Testis (tissue), 2 donors: ENCODE measurements around the gene MUC3A.

Source experiments
- CTCF ChIP-seq, 3 experiments: fragments of 450-650 bp in 2 of 3; fragments of 200-600 bp in 1 of 3; sonication (generic) in 1 of 3; IDR thresholded peaks; one replicate each; pipeline ENCODE4 v1.5.1; 2016 to 2019; ENCODE audit warnings: antibody characterized with exemption in 3 of 3, mild to moderate bottlenecking in 2 of 3, moderate library complexity in 1 of 3
- POLR2A ChIP-seq: fragments of 450-650 bp; IDR thresholded peaks from one replicate; pipeline ENCODE4 v1.6.1; 2017; ENCODE audit warnings: antibody characterized with exemption, mild to moderate bottlenecking, moderate library complexity

GRCh38 chr7:100966542-100967291, 17.4 kb downstream of the MUC3A start:
- TF ChIP-seq CTCF (IDR thresholded peaks at IDR 0.05) (no peak), POLR2A (no peak)
